Stimulated activated CD8-positive, alpha-beta memory T cell treated with anti-CD3 and anti-CD28 coated beads, Interleukin-7, amount 100 ng/mL, for 1 hour (primary cell): ENCODE measurements around the gene APBA2.

Experiments used
- DNase-seq, 2 donors: peaks; one replicate each; pipeline ENCODE4 v3.0.0-alpha.2; 2020; ENCODE audit warnings: low read depth in 2 of 2

Gene APBA2

DNA sequence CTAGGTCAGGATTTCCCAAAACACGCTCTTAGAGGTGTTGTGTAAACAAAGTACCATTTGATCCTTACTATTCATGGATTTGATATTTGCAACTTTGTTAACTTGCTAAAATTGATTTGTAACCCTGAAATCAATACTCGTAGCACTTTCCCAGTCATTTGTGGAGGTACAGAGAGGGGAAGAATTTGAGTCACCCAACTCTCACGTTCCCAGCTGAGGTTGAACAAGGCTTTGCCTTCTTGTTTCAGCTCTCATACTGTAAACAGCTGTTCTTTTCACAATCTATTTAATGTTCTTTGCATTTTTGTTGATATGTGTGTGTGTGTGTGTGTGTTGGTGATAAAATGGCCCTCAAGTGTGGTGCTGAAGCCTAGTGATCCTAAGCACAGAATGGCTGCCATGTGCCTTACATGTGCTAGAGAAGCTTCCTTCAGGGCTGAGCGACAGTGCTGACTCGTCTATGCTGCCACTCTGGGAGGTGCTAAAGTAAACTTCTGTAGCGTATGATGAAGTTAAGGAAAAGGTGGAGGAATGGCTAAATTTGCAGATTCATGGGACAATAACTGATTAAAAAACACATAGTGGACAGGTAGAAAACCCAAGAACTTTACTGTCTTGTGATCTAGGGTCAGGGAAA, 173.2 kb downstream of the APBA2 start:
- DNase-seq, result no peak

GRCh38 chr15:29059871-29060640, 174.3 kb downstream of the APBA2 start:
- no peak for DNase-seq

GRCh38 chr15:29061746-29062145, 176.0 kb downstream of the APBA2 start:
- no peak for DNase-seq

DNA sequence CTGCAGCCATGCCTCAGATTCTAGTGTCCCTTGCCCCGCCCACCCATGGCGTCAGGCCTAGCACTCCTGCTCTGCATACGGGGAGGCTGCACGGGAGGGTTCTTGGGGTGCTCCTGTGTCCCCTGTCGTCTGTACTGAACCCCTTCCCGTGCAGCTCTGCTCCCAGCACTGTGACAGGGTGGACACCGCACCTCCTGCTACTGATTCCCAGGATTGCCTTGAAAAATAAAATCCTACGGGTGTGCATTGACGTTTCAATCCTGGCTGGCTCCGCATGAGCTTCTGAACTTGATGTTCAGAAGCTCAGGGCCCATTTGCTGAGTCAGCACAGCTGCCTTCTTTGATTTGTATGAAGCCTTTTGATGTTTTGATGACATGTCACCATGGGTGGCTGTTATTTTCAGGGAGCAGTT, 176.4 kb downstream of the APBA2 start:
- no peak for DNase-seq

- DNase-seq, result no peak
These were observed 176.9 kb downstream of the APBA2 start for GRCh38 chr15:29062626-29063025.

- no peak for DNase-seq
These were observed 177.9 kb downstream of the APBA2 start for GRCh38 chr15:29063646-29064045.

DNA sequence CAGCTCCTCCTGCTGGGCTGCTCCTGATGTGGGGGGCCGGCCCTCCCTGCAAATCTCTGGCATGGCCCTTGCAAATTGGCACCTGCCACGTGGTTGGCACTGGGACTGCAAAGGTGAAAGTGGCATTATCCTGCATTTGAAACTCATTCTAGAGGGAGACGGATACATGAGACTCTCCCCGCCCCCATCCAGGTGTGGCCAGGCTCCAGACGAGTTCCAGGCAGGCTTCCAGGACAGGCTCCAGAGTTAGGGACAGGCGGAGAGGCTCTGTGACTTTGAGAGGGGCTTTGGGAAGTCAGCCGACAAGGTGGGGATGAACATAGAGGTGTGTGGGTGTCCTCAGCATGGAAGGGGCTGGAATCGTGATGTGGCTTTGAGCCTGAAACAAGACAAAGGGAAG, 178.5 kb downstream of the APBA2 start:
- no peak for DNase-seq

DNA sequence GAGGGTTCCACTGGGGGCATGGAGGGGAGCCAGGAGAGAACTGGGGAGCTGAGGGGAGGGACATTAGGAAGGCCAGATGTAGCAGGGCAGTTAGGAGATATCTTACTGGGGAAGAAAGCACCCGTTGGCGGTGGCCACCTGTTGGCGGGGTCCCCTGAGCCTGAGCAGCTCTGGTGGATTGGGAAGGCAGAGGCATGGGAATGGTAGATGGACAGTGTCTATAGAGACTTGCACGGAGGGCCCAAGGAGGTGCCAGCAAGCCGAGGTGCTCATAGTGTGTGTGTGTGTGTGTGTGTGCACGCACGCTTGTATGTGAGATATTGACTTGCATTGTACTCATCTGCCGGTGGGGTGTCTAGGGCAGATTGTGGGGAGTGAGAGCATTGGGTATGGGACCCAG, 179.0 kb downstream of the APBA2 start:
- DNase-seq, result no peak

DNA sequence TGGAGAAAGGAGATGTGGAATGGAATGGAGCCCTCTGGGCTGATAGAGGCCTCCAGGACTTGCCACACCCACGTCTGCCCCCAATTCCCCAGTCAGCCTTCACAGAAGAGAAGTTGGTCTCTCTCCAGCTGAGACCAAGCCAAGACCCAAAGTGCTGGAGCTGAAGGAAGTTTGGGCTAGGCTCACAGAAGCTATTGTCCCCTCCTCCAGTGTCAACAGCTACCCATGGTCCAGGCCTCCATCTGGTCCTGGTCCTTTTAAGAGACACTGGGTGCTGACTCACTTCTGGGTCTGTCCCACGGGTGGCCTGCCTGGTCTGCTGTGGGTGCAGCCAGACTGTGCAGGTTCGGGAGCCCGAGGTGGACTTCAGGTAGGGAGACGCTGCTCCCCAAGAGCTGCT, 179.8 kb downstream of the APBA2 start:
- DNase-seq, result no peak

DNA sequence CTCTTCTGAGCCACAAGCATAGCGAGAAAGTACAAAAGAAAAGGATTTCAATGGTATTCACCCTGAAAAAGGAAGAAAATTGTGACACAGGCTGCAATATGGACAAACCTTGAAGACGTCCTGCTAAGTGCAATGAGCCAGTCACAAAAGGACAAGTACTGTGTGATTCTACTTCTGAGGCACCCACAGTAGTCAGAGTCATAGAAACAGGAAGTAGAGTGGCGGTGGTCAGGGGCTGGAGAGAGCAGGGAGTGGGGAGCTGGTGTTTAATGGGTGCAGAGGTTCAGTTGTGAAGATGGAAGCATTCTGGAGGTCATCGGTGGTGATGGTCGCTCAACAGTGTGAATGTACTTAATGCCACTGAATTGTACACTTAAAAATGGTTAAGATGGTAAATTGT, 180.5 kb downstream of the APBA2 start:
- no peak for DNase-seq

- DNase-seq, result no peak
These were observed 181.1 kb downstream of the APBA2 start for GRCh38 chr15:29066838-29067237.

DNA sequence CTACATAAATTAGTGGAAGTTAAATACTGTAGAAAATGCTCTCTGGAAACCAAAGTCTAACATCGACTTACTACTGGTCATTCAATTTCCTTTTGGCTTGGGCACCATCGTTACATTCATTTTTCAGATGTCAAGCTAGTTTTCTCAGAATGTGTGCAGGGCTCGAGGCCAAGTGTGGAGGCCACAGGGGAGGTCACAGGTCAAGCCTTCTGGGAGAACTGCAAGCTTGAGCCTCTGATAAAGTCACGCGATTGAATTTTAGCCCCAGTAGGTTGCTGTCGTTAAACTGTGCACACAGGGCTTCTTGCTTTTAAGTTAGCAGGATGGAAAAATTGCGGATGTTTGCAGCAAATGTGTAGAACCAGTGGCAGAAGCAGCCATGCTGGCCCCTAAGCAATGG, 182.2 kb downstream of the APBA2 start:
- no peak for DNase-seq

- no peak for DNase-seq
These were observed 184.9 kb downstream of the APBA2 start for GRCh38 chr15:29070471-29071231.

DNA sequence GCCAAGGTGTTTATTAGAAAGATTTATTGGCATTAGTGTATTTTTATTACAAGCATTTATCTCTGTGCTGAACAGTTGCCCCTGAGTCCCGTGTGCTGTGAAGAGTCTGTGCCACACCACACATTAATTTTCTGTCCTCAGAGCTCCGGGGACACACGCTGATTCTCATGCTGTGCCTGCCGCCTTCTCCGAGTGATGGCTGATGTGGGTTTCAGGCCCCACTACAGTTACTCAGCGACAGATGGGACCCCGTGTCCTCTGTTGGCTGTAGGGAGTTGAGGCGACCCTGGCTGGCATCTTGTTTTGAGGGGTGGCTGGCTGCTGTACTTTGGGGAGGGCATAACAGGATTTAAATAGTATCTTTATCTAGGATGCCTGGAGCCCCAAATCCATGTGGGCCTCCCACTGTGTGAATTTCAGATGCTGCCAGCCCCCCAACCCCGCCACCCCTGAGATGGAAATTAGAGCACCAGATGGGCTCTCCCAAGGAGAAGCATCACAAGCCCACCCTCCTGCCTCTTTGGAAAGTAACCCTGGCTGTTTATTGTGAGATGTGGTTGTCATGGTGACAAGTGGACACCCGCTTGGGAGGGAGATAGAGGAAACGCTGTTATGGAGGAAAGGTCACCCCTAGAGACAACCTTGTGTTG, 185.6 kb downstream of the APBA2 start:
- no peak for DNase-seq

DNA sequence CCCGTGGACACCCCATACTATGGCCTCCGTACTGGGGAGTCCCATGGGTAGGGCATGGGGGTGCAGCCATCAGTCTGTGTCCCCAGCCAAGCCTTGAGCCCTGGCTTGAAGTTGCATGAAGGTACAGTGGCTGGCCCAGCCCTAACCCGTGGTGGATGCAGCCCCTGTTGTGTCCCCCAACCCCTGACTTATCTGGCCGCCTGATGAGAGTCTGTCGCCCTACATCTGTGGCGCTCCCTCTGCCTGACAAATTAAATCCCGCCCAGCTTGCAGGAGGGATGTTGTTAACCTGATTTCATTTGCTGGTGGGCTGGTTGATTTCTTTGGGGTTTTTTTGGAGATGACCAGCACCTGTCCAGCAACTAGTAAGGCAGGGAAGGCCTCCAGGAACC, 186.1 kb downstream of the APBA2 start:
- DNase-seq, result no peak

DNA sequence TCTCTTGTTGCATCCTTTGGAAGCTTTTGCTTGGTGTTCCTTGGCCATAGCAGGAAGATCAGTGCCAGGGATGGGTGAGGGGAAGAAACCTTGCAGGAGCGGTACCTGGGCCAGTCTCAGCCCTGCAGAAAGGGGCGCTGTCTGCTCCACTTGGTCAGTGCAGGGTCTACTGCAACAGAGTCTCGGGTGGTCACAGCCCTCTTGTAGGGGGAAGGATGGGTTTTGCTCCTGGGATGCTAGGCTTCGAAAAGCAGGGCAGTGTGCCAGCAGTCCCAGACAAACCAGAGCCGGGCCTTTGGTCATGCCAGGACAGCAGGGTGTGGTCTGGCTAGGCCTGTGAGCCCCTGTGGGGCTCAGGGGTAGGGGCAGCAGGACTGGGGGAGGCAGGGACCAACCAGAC, 186.7 kb downstream of the APBA2 start:
- no peak for DNase-seq

DNA sequence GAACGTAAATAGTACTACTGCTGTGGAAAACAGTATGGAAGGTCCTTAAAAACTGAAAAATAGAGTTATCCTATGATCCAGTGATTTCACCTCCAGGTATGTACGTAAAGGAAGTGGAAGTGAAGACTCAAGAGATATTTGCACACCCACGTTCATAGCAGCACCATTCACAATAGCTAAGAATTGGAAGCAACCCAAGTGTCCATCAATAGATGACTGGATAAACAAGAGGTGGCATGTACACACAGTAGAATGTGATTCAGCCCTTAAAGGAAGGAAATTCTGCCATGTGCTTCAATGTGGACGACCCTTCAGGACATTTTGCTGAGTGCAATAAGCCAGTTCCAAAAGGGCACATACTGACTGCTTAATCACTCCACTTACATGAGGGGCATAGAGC, 188.3 kb downstream of the APBA2 start:
- DNase-seq, result no peak

GRCh38 chr15:29078541-29078940, 192.8 kb downstream of the APBA2 start:
- no peak for DNase-seq

GRCh38 chr15:29079479-29079878, 193.7 kb downstream of the APBA2 start:
- no peak for DNase-seq

- DNase-seq, result no peak
These were observed 196.0 kb downstream of the APBA2 start for GRCh38 chr15:29081781-29082180.

DNA sequence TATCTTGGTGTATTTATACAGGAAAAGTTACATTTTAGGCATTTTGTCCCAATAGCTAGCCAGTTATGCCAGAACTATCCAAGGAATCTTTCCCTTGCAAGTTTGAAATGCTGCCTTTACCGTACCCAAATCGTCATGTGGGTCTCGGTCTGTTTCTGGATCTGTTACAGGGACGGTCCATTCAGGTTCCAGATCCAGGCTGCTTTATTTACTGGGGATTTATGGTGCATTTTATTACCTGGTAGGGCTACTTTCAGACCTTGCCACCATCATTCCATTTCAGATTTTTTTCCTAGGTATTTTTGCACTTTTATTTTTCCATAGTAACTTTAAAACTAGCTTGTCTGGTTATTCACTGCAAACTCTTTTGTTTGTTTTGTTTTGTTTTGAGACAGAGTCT, 197.4 kb downstream of the APBA2 start:
- DNase-seq, result no peak

DNA sequence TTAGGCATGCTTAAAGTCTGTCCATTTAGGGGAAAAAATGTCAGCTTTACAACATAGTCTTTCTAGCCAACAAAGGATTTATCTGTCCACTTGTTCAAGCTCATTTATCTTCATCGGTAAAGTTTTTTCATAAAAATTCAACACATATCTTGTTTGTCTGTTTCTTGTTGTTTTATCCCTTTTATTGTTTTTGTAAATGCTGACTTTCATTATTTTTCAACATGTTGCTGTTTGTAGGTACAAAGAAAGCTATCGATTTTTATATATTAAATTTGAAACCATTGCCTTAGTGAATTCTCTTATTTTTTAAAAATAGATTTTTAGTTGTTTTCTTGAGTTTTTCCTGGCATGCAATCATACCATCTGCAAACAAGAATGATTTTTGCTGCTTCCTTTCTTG, 198.1 kb downstream of the APBA2 start:
- DNase-seq, result no peak
